ENCODE data around the gene SLMAP.

DNA sequence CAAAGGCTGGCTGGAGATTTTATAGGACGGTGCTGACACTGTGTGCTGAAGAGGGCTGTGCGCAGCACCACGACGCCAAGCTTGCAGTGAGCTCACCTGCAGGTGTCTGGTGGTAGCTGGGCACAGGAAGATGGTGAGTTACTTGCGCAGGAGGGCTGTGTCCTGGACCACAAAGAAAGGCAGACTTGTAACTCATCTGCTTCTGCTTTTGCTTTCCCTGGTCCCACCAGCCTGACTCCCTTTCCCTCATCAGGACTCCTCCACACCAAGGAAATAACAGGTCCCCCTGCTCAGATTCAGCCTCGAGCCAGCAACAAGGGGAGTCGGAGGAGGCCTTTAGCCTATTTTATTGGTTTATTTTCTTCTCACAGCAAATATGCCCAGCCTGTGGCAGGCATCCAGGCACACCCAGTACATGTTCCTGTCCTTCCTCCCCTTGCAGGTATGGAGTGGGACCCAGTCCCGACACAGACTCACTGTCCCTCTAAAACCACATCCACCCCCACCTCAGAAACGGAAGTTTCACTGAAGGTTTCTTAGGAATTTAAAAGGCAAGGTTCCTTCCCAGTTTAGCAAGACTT is 216.5 kb downstream of the SLMAP start:
- TF ChIP-seq POLR2A (IDR thresholded peaks at IDR 0.05; ENCODE audit: low read length) (no peak), HOXB5 (CRISPR knock-in tag; IDR thresholded peaks at IDR 0.05) (no peak), CBX8 (IDR thresholded peaks at IDR 0.05) (no peak), JUNB (IDR thresholded peaks at IDR 0.05) (no peak)
- TF ChIP-seq, protein P1, sequence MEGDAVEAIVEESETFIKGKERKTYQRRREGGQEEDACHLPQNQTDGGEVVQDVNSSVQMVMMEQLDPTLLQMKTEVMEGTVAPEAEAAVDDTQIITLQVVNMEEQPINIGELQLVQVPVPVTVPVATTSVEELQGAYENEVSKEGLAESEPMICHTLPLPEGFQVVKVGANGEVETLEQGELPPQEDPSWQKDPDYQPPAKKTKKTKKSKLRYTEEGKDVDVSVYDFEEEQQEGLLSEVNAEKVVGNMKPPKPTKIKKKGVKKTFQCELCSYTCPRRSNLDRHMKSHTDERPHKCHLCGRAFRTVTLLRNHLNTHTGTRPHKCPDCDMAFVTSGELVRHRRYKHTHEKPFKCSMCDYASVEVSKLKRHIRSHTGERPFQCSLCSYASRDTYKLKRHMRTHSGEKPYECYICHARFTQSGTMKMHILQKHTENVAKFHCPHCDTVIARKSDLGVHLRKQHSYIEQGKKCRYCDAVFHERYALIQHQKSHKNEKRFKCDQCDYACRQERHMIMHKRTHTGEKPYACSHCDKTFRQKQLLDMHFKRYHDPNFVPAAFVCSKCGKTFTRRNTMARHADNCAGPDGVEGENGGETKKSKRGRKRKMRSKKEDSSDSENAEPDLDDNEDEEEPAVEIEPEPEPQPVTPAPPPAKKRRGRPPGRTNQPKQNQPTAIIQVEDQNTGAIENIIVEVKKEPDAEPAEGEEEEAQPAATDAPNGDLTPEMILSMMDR (IDR thresholded peaks at IDR 0.05) = no peak
- TF ChIP-seq, protein P2, sequence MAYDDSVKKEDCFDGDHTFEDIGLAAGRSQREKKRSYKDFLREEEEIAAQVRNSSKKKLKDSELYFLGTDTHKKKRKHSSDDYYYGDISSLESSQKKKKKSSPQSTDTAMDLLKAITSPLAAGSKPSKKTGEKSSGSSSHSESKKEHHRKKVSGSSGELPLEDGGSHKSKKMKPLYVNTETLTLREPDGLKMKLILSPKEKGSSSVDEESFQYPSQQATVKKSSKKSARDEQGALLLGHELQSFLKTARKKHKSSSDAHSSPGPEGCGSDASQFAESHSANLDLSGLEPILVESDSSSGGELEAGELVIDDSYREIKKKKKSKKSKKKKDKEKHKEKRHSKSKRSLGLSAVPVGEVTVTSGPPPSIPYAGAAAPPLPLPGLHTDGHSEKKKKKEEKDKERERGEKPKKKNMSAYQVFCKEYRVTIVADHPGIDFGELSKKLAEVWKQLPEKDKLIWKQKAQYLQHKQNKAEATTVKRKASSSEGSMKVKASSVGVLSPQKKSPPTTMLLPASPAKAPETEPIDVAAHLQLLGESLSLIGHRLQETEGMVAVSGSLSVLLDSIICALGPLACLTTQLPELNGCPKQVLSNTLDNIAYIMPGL (CRISPR knock-in tag; IDR thresholded peaks at IDR 0.05; ENCODE audit: borderline replicate concordance) = no peak
- TF ChIP-seq, protein P3, sequence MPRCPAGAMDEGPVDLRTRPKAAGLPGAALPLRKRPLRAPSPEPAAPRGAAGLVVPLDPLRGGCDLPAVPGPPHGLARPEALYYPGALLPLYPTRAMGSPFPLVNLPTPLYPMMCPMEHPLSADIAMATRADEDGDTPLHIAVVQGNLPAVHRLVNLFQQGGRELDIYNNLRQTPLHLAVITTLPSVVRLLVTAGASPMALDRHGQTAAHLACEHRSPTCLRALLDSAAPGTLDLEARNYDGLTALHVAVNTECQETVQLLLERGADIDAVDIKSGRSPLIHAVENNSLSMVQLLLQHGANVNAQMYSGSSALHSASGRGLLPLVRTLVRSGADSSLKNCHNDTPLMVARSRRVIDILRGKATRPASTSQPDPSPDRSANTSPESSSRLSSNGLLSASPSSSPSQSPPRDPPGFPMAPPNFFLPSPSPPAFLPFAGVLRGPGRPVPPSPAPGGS (IDR thresholded peaks at IDR 0.05) = no peak
